ENCODE data around the gene TRIM51.
"Not testable (repeated sequence)": the region's sequence is repeated elsewhere in the genome, so short reads cannot be mapped to it uniquely, and the experiment has no call there.

The TRIM51 gene, protein sequence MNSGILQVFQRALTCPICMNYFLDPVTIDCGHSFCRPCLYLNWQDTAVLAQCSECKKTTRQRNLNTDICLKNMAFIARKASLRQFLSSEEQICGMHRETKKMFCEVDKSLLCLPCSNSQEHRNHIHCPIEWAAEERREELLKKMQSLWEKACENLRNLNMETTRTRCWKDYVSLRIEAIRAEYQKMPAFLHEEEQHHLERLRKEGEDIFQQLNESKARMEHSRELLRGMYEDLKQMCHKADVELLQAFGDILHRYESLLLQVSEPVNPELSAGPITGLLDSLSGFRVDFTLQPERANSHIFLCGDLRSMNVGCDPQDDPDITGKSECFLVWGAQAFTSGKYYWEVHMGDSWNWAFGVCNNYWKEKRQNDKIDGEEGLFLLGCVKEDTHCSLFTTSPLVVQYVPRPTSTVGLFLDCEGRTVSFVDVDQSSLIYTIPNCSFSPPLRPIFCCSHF

DNA sequence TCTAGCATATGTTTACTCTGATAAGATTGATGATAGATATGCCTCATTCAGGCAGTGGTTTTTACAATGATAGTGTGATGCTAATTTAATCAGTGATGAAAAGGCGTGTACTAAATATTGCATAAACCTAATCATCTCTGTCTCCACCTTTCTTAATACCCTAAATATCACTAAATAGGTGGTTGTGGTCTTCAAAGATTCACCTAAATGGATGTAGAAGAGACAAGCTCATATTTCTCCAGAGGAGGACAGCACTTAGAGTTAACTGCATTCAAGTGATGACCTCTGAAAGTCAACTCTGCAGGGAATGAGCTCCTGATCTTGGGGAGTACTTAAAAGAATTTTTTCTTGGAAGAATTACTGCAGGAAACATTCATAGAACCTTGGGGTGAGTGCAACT lies at the start of gene TRIM51:
TRIM51 (plus strand) TSS at position 301 of the 400 bp plus-strand sequence. CDS start 2,132 bp downstream, outside the sequence.
- FAIRE-seq, result not testable (repeated sequence)

DNA sequence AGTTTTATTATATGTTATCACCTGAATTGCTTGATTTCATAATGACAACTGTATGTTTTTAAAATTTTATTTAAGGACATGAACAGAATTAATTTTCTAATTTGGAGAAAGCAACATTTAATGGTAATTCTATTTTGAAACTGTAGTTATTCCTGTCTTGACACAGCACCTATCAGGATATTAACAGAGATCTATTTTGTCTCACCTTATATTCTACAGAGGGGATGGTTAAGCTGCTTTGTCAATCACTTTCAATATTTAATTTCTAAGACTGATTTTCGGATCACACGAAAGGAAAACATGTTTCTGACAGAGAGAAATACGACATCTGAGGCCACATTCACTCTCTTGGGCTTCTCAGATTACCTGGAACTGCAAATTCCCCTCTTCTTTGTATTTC lies 44.6 kb upstream of the TRIM51 start, which contains the start of gene OR5D16:
OR5D16 (plus strand) TSS at position 301 of the 400 bp plus-strand sequence; CDS start at position 301, 0 bp downstream.
- no peak for FAIRE-seq

DNA sequence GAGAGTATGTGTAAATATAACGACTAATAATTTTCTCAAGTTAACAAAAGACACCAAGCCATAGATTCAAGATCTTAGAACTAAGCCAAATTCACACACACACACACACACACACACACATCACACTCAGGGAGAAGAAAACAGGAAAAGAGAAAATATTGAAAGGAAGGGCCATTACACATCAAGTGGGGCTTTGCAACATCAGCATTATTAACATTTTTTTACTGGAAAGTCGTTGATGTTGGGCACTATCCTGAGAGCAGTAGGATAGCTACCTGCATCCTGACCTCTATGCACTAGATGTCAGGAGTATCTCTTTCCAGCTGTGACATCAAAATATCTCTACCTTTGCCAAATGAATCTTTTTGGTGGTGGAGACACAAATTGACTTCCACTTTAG lies 35.6 kb upstream of the TRIM51 start:
- FAIRE-seq, result no peak

DNA sequence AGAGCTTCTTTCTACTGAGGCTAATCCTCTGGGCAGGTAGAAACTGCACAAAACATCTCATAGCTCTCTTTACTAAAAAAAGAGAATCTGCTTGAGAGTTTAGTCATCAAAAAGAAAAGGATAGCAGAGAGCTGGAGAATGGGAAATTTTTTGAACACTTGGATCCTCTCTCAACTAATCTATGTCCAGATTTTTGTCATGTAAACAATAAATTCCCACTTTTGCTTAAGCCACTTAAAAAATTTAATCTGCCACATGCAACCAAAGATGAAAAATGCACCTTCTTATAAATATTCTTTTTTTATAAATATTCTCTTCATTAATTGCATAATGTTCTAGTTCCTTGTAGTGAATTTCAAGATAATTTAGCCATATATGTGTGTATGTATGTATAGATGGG lies 34.1 kb upstream of the TRIM51 start:
- FAIRE-seq, result no peak

DNA sequence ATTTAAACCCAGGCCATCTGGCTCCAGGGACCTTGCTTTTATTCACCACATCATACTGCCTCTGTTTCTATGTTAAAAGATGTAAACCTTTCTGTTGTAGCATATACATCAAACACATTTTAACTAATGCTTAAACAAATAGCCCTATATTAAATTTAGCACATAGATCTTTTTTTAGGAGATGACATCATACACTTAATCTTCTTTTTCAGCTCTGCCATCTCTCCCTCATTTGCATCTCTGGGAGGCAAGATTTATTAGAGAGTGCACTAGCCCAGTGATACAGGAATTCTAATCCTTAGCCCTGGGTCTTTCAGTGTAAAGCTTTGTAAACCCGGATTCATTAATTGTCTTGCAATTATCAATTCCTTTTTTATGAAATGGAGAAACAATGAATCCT lies 31.0 kb upstream of the TRIM51 start:
- FAIRE-seq, result no peak

DNA sequence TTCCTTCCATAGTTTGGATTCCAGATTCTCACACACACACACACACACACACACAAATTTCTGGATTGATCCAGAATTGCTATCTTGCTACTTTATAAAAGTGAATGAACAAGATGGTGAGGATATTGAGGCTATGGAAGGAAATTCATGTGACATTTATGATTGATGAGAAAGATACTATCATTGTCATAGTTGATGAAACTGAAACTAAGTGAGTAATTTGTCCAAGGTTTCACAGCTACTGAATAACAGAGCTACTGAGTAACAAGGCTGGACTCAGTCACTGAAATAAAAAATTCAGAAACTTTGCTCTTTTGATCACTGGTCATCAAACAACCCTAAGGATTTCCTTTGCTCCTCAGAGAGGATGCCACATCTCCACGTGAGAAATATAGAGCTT lies 28.4 kb upstream of the TRIM51 start:
- FAIRE-seq, result no peak

DNA sequence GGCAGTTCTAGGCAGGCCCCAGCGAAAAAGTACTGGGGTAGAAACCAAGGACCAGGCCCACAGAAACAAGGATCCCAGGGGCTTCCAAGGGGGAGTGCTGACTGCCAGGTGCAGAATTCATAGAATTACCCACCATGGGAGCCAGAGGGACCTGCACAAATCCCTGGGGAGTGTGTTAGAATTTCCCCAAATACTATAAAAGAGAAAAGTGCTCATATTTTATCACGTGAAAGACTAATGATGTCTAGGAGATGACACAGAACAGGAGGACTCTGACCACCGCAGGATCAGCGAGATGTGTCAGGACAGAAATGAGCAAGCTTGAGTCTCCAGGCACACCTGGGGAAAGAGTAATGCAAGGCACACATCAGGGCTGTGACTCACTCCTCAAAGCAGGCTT lies 15.7 kb upstream of the TRIM51 start:
- not testable (repeated sequence) for FAIRE-seq

DNA sequence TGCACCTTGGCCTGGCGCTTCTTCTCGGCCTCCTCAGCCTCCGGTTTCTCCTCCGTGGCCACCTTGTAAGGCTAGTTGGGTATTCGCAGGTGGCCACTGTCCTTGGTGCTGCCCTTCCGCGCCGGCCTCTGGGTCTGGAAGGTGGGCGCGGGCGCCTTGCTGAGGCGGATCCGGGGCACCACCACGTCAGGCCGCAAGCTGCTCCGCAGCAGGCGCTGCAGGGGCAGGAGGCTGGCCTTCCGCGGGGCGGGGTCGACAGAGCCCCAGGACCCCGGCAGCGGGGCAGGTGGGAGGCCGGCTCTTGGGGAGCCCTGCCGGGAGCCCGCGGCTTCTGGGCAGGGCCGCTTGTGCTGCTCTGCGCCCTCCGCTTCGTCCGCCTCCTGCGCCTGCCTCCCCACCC lies 10.4 kb upstream of the TRIM51 start:
- FAIRE-seq, result not testable (repeated sequence)

DNA sequence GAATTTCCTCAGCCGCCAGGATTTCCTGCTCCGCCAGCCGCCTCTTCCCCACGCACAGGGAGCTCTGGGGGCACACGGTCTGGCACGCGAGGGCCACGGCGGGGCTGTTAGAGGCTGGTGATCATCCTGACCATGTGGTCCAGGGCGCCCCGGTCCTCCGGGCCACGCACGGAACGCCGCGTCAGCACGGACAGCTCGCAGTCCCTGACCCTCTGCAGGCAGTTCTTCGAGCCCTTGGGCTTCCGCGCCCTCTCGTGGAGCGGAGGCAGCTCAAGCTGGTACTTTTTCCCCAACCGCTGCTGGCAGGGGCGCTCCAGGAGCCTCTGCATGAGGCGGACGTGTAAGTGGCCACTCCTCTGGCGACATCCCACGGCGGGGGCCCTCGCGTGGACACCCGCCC lies 10.0 kb upstream of the TRIM51 start:
- FAIRE-seq, result not testable (repeated sequence)

DNA sequence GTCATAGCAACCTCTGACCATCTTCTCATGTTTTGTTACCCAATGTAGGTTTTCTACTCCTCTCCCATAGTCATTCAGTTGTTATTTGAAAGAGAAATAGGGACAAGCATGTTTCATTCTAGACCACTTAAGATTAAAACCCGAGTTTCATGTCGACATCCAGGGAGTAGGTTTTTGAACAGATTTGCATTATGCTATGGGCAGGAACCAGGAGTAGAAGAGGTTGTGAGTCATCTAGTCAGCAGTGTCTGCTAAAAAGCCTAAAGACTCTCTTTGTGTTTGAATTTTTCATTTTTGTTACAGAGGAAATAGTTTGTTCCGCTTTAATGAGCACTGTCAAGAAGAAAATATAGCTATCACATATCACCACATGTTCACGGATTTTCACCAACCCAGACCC lies 1.9 kb downstream of the TRIM51 start:
- not testable (repeated sequence) for FAIRE-seq

DNA sequence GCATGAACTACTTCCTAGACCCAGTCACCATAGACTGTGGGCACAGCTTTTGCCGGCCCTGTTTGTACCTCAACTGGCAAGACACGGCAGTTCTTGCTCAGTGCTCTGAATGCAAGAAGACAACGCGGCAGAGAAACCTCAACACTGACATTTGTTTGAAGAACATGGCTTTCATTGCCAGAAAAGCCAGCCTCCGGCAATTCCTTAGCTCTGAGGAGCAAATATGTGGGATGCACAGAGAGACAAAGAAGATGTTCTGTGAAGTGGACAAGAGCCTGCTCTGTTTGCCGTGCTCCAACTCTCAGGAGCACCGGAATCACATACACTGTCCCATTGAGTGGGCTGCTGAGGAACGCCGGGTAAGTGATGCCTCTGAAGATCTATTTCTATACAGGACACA lies 2.4 kb downstream of the TRIM51 start:
- not testable (repeated sequence) for FAIRE-seq

DNA sequence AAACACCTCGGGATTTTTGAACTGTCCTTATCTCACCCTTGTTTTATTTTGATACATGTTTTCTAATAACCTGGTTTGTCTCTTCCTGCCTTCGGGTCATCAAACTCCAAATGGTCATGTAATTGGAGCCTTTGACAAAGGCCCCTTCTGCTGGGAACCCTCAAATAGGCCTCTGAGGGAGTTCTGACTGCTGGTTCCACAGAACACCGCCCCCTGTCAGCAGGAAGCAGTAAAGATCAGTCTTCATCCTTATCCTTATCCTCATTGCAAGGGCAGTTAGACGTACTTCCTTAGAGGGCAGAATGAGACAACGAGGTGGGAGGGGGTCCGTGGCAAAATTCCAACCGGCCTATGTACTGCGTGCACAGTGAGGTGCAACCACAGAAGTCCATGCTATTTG lies 12.1 kb downstream of the TRIM51 start:
- FAIRE-seq, result no peak

DNA sequence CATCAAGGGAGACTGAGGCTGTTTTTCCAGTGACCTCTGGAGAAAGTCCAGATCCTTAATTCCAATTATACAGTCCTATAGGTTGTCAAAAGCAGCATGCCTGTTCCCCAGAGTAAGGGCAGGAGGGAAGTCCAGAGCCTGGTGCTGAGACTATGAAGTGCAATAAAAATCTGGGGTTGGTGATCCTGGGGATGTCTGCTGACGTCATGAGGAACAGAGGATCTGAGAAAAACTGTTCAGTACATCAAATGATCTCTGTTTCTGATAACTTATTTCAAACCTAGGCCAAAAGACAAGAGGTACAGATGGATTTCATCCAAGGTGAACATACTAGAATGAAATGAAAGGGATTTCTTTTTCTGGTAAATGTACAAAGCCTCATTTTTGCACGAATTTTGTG lies 19.2 kb downstream of the TRIM51 start:
- FAIRE-seq, result no peak

DNA sequence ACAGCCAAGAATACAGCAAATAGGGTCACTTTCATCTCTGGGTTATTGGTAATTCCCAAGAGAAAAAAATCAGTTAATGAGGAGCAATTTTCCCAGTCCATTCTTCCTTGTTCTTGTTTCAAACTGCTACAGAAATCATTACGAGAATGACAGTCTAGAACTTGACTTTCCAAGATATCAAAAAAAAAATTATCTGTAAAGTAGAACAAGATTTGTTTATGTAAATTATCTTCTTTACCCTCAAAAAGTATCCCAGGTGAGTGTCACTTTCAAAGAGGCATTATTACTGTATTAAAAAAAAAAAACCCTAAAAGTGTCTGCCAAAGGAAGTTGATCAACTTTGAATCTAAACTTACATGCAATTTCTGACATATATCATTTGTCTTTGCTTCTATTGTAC lies 31.4 kb downstream of the TRIM51 start, which contains the start of gene OR5W2:
OR5W2 (minus strand) TSS at position 101 of the 400 bp plus-strand sequence; CDS start at position 101, 0 bp downstream.
- no peak for FAIRE-seq

DNA sequence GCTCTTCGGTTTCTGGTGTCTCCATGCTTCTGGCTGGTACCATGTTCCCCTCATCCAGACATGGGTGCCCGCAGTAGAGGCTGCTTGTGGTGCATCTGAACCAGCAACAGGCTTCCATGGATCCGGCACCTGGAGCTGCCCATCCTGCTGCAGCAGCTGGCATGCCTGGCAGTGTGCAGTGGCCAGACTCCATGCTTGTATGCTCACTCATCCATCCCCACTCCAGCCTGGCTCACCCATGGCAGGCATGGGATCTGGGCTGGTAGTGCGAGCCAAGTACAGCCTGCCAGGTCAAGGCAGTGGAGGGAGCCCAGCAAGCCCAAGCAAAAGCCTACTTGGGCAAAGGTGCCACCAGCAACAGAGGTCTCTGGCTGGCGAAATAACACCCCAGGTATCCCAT lies 37.4 kb downstream of the TRIM51 start:
- no peak for FAIRE-seq

DNA sequence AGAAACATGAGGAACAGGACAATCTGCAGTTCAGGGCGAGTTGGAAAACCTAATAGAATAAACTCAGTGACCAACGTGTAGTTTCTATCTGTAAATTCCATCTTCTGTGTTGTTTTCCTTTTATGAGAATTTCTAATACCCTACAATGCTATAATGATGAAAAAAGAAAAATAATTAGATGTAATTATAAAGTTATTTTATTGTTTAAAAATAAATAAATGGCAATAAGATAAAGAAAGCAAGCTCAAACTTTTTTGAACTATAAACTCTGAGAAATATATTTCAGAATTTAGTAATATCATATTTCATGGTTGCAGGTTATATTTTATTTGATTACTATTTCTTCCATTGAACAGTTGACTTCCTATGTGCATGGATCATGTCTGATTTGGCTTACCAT lies 53.2 kb downstream of the TRIM51 start, which contains the start of gene OR5I1:
OR5I1 (minus strand) TSS at position 101 of the 400 bp plus-strand sequence; CDS start at position 101, 0 bp downstream.
- FAIRE-seq, result no peak

Data from colon (tissue), 2 donors.